ENCODE data around the gene BECN2.

BECN2 gene, protein sequence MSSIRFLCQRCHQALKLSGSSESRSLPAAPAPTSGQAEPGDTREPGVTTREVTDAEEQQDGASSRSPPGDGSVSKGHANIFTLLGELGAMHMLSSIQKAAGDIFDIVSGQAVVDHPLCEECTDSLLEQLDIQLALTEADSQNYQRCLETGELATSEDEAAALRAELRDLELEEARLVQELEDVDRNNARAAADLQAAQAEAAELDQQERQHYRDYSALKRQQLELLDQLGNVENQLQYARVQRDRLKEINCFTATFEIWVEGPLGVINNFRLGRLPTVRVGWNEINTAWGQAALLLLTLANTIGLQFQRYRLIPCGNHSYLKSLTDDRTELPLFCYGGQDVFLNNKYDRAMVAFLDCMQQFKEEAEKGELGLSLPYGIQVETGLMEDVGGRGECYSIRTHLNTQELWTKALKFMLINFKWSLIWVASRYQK

GRCh38 chr1:241957692-241958494, at the start of gene BECN2:
Gene BECN2 (plus strand): TSS chr1:241957767. CDS start chr1:241957767, 0 bp downstream.
- no peak for DNase-seq (ENCODE audit: low spot score)

- no peak for DNase-seq (ENCODE audit: low spot score)
These were observed 41.4 kb upstream of the BECN2 start for GRCh38 chr1:241916196-241916595.

DNA sequence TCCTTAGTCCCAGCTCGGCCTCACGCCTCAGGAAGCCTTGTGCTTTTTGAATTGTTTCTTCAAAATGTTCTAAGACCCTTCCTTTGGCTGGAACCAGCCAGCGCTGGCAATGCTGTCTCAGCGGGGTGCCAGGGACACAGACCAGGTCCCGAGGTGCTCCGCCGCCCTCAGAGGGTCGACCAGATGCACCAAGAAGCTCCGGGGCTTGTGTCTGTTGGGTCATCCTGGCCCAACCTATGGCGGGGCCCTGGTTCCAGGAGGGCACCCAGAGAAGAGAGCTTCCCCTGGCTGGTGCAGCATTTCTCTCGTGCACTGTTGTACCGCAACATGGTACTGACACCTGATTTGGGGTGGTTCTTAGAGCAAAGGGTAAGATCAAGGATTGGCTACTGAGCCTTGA, 40.1 kb upstream of the BECN2 start:
- no peak for DNase-seq (ENCODE audit: low spot score)

DNA sequence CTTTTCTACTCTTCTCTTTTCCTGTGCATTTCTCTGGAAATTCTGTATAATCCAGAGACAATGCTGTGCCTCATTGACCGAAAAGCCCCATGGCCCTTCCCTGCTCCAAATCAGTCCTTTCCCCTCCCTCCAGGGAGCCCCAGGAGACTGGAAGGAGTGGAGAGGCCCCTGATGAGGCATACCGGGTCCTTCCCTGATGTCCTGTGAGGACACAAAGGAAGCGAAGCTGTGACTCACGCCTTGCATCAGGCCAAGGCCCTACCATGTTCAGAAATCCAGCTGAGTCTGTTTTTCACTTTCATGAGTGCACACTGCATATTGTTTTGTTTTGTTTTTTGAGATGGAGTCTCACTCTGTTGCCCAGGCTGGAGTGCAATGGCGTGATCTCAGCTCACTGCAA, 38.7 kb upstream of the BECN2 start:
- DNase-seq (ENCODE audit: low spot score) = no peak

GRCh38 chr1:241924080-241924808, 33.3 kb upstream of the BECN2 start:
- DNase-seq (ENCODE audit: low spot score) = no peak

DNA sequence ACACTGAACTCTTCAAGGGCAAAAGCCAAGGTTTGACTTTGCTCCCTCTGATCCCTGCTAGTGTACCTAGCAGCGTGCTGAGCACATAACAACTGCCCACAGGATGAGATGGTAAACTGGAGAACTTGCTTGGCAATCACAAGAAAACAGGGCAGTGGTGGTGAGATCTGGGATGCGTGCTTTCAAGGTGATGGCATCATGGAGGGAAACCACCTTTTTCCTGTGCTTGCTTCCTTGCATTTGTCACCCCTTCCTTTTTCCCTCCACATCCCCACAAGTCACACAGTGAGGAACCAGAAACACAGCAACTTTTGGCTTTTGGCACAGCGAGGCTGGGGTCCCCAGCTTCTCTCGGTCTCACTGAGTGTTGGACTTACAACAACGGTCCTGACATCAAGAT, 31.4 kb upstream of the BECN2 start:
- DNase-seq (ENCODE audit: low spot score) = no peak

DNA sequence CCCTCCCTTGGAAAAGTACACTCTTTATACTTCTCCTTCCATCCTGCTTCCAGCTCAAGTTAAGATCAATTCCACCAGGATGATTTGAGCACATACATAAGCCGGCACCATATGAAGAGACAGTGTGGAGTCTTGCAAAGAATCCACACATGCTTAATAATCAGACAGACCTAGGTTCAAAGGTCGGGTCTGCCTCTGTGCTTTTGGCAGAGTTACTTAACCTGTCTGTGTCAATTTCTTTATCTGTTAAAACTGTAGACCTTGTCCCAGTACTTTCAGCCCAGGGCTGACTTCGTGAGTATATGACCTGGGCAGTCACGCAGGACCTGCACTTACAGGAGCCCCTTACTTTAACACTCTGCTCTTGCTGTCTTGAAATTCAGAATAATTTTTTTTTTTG, 30.2 kb upstream of the BECN2 start:
- DNase-seq (ENCODE audit: low spot score) = no peak

DNA sequence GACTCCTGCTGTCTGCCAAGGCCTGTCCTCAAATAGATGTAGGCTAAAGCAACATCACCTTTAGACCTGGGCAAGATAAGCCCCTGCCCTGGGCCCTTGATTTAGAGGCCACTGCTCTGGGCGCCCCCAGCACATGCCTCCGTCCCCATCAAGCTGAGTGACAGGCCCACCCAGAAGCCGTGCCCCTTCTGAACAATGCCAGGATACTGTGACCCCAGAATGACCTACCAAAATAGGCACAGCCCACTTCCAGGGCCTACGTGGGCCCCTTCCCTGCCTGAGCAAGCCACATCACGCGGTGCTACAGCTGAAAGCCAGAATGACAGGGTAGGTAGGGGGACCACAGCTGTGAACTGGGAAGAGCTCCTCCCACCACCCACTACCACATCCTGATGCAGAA, 24.7 kb upstream of the BECN2 start:
- no peak for DNase-seq (ENCODE audit: low spot score)

GRCh38 chr1:241934201-241934848, 23.2 kb upstream of the BECN2 start:
- DNase-seq (ENCODE audit: low spot score) = no peak

- DNase-seq (ENCODE audit: low spot score) = no peak
These were observed 22.7 kb upstream of the BECN2 start for GRCh38 chr1:241934866-241935265.

- no peak for DNase-seq (ENCODE audit: low spot score)
These were observed 17.8 kb upstream of the BECN2 start for GRCh38 chr1:241939798-241940197.

GRCh38 chr1:241942738-241943137, 14.8 kb upstream of the BECN2 start:
- DNase-seq (ENCODE audit: low spot score) = no peak

DNA sequence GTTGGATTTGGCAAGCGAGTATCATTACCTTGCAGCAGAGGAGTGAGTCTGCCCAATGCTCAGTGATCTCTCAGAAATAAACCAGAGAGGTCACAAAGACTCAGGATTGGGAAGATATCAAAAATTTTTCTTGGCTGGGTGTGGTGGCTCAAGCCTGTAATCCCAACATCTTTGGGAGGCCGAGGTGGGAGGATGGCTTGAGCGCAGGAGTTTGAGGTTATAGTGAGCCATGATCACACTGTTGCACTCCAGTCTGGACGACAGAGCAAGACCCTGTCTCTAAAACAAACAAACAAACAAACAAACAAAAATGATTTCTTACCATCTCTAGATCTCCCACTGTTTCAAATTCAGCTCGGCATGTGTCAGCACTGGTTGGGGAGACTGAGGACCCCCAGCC, 13.3 kb upstream of the BECN2 start:
- no peak for DNase-seq (ENCODE audit: low spot score)

DNA sequence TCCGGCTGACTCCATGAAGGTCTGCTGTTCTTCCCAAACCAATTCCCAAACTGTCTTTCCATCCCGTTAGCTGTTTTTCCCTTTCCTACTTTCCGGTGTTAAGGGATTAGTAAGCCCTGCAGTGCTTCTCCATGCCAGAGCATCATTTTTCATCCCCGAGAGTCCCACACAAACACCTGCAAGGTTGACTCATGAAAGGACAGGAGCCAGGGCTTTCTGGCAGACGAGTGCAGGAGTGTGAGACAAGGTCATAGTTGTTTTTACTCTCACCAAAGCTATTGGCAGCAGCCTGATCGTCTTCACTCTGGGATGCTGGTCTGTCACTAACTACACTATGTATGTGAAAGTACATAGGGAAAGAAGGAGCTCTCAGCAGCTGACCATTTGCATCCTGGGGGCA, 10.2 kb upstream of the BECN2 start:
- DNase-seq (ENCODE audit: low spot score) = no peak

GRCh38 chr1:241950390-241950789, 7.2 kb upstream of the BECN2 start:
- no peak for DNase-seq (ENCODE audit: low spot score)

DNA sequence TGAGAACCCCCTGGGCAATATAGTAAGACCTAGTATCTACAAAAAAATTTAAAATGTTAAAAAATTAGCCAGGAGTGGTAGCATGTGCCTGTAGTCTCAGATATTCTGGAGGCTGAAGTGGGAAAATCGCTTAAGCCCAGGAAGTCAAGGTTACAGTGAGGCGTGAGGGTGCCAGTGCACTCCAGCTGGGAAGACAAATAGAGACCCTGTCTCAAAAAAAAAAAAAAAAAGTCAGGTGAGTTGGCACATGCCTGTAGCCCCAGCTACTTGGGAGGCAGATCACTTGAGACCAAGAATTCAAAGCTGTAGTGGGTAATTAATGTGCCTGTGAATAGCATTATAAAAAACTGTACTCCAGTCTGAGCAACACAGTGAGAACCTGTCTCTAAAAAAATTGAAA, 4.6 kb downstream of the BECN2 start:
- no peak for DNase-seq (ENCODE audit: low spot score)

- DNase-seq (ENCODE audit: low spot score) = no peak
These were observed 6.2 kb downstream of the BECN2 start for GRCh38 chr1:241963722-241964121.

DNA sequence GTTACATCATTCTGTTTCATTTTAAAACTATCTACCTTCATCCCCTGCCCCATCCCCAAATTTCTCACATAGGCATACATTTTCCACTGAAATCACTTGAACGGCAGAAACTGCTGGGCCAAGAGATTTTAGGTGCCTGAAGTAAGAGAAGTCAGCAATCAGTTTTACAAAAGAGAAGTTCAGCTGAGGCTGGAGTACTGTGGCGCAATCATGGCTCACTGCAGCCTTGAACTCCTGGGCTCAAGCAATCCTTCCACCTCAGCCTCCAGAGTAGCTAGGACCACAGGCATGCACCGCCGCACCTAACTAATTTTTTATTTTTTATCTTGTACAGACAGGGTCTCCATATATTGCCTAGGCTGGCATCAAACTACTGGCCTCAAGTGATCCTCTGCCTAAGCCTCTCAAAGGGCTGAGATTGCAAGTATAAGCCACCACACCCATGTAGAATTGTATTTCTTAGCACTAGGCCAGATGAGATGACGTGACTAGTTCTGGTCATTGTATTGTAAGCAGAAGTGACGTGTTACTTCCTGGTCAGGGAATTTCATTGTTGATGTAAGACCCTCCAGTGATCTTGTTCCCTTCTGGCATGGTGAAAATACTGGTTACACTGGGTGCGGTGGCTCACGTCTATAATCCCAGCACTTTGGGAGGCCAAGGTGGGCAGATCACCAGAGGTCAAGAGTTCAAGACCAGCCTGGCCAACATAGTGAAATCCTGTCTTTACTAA, 7.1 kb downstream of the BECN2 start:
- DNase-seq (ENCODE audit: low spot score) = no peak

GRCh38 chr1:241968611-241969010, 11.0 kb downstream of the BECN2 start:
- DNase-seq (ENCODE audit: low spot score) = no peak

DNA sequence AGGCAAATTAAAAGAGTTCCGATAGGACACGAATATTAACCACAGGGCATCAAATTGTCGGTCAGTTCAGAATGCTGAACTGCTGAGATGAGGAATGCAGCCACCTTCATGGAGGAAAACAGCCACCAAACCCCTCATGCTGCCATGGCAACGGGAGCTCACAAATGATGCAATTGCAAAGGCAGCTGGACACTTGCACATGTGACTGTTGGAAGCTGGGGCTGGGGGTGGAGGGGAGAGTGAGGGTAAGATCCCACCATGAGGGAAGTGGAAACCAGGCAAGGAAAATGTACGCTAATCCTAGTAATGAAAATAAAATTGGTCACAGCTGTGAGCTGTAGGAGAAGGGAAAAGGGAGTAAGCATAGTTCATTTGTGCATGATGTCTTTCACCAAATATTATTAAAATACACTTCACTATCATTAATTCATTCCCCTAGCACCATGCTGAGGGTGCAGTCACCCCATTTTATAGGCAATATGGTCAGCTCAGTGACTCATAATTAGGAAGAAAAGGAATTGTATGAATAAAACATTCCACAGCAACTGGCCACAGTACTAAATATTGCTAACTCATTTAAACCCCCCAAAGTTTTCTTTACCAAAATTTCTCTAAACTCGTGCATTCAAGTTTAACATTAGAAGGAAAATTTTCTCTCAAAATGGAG, 15.3 kb downstream of the BECN2 start:
- no peak for DNase-seq (ENCODE audit: low spot score)

DNA sequence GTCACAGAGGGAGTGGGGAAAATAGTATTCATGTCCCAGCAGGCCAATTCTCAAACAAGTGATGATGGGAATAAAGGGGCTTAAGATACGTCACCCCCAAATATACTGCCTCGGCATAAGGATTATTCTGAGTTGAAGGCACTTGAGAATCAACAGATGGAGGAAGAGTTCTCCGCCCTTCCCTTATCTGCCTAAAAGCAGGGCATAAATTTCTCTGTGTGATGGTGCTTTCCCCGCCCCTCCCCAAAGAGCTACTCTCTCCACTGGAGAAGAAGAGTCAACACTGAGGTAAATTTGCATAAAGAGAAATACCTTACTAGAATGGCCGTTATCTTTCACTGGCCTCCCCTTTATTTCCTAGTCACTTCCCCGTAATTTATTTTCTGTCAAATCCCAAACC, 18.7 kb downstream of the BECN2 start:
- no peak for DNase-seq (ENCODE audit: low spot score)

Measured in CD4-positive, alpha-beta T cell treated with Interleukin-2 at 100 ng/mL for 4 hours (primary cell).